Endothelial cell of umbilical vein (primary cell): ENCODE results near the gene AGK.

ENCODE experiments used
- EZH2 ChIP-seq: IDR thresholded peaks from 2 replicates; pipeline ENCODE4 v1.6.1; 2012; ENCODE audit warnings: borderline replicate concordance, low read depth, mild to moderate bottlenecking, moderate library complexity, low read length, inconsistent platforms; ENCODE audit not compliant: severe bottlenecking
- FOS ChIP-seq: IDR thresholded peaks from 2 replicates; pipeline ENCODE4 v1.6.1; 2011; ENCODE audit warnings: mild to moderate bottlenecking, low read length, moderate library complexity, borderline replicate concordance; ENCODE audit not compliant: insufficient read depth
- GATA2 ChIP-seq: IDR thresholded peaks from 2 replicates; pipeline ENCODE4 v1.7.0; 2011; ENCODE audit warnings: low read depth, mild to moderate bottlenecking, moderate library complexity, mixed read lengths, low read length; ENCODE audit not compliant: insufficient read length, insufficient read depth
- JUN ChIP-seq: IDR thresholded peaks from 2 replicates; pipeline ENCODE4 v1.6.1; 2011; ENCODE audit warnings: borderline replicate concordance, low read depth; ENCODE audit not compliant: insufficient read length, insufficient read depth
- MYC ChIP-seq: IDR thresholded peaks from one replicate; pipeline ENCODE4 v1.6.1; 2011; ENCODE audit warnings: mild to moderate bottlenecking, low read depth, low read length
- POLR2A ChIP-seq: IDR thresholded peaks from 2 replicates; pipeline ENCODE4 v1.6.1; 2012; ENCODE audit warnings: low read depth, mild to moderate bottlenecking, control low read depth, low read length
- POLR2AphosphoS5 ChIP-seq: IDR thresholded peaks from 2 replicates; pipeline ENCODE4 v1.6.1; 2012; ENCODE audit warnings: low read depth, mild to moderate bottlenecking, control low read depth, low read length, moderate library complexity; ENCODE audit not compliant: insufficient read depth
- TF ChIP-seq, protein P1 (sequence below), 2 donors: IDR thresholded peaks; 1 replicate in 1 of 2; 2 replicates in 1 of 2; pipeline ENCODE4 v1.5.1; 2011; ENCODE audit warnings: low read length in 2 of 2, mild to moderate bottlenecking in 2 of 2, moderate library complexity in 2 of 2, control low read depth in 1 of 2, inconsistent platforms in 1 of 2, low read depth in 1 of 2; ENCODE audit not compliant: insufficient read depth in 1 of 2; ENCODE audit errors: extremely low read depth in 1 of 2
- TF ChIP-seq, protein P2 (sequence below): IDR thresholded peaks from 2 replicates; pipeline ENCODE4 v1.6.1; 2011; ENCODE audit not compliant: insufficient read depth, insufficient read length

DNA sequence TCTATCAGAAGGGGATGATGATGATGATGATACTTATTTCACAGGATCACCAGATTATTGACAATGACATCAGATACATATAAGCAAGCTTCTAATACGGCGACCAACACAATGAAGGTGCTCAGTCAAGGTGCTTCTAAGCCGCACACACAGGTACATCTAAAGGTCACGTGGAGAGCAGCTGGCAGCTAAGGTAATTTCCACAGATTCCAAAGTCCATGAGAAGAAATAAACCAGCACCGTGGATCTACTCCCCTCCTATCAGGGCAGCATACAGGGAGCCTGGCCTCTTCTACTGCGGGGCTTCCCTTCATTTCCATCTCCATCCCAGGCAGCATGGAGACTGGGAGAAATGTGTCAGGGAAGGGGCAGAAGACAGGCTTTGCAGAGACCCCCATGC lies 113.2 kb downstream of the AGK start:
- TF ChIP-seq, protein P1, sequence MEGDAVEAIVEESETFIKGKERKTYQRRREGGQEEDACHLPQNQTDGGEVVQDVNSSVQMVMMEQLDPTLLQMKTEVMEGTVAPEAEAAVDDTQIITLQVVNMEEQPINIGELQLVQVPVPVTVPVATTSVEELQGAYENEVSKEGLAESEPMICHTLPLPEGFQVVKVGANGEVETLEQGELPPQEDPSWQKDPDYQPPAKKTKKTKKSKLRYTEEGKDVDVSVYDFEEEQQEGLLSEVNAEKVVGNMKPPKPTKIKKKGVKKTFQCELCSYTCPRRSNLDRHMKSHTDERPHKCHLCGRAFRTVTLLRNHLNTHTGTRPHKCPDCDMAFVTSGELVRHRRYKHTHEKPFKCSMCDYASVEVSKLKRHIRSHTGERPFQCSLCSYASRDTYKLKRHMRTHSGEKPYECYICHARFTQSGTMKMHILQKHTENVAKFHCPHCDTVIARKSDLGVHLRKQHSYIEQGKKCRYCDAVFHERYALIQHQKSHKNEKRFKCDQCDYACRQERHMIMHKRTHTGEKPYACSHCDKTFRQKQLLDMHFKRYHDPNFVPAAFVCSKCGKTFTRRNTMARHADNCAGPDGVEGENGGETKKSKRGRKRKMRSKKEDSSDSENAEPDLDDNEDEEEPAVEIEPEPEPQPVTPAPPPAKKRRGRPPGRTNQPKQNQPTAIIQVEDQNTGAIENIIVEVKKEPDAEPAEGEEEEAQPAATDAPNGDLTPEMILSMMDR (IDR thresholded peaks at IDR 0.05; ENCODE audit: extremely low read depth in 1 of 2, insufficient read depth in 1 of 2, low read depth in 1 of 2, low read length in 2 of 2) = no peak
- no peak for TF ChIP-seq MYC
- no peak for TF ChIP-seq EZH2
- TF ChIP-seq POLR2A = no peak
- TF ChIP-seq POLR2AphosphoS5 = no peak
- no peak for TF ChIP-seq JUN
- TF ChIP-seq FOS = no peak
- TF ChIP-seq, protein P2, sequence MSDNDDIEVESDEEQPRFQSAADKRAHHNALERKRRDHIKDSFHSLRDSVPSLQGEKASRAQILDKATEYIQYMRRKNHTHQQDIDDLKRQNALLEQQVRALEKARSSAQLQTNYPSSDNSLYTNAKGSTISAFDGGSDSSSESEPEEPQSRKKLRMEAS = no peak
- TF ChIP-seq GATA2 = no peak
